Liver (tissue), 9 donors: ENCODE measurements around the gene PNKP. TPM values are rescaled to one million over a fixed set of nuclear protein-coding genes. Genes with fewer than 3 reads are reported as not detected.

ENCODE experiments used
- DNase-seq: peaks from one replicate; pipeline ENCODE4 v3.0.0-alpha.2; 2017; ENCODE audit warnings: low spot score
- H3K27ac ChIP-seq, 2 donors: one replicate each; pipeline ENCODE4 v1.7.0; 2013; ENCODE audit warnings: inconsistent platforms in 2 of 2, low read length in 2 of 2, control low read depth in 1 of 2, low read depth in 1 of 2, mild to moderate bottlenecking in 1 of 2
- H3K27me3 ChIP-seq, 4 donors: one replicate each; pipeline versions ENCODE4 v1.6.1 to v1.7.0; 2013; ENCODE audit warnings: low read length in 3 of 4, inconsistent platforms in 1 of 4, mild to moderate bottlenecking in 1 of 4, moderate library complexity in 1 of 4; ENCODE audit not compliant: control insufficient read depth in 4 of 4, insufficient read depth in 4 of 4
- H3K36me3 ChIP-seq, 4 donors: one replicate each; pipeline versions ENCODE4 v1.6.1 to v1.7.0; 2013; ENCODE audit warnings: low read length in 3 of 4, mild to moderate bottlenecking in 3 of 4, low read depth in 1 of 4, moderate library complexity in 1 of 4; ENCODE audit not compliant: control insufficient read depth in 4 of 4, insufficient read depth in 3 of 4
- H3K4me1 ChIP-seq, 4 donors: one replicate each; pipeline versions ENCODE4 v1.6.1 to v1.7.0; 2013; ENCODE audit warnings: low read length in 3 of 4, mild to moderate bottlenecking in 3 of 4, moderate library complexity in 1 of 4; ENCODE audit not compliant: control insufficient read depth in 4 of 4, insufficient read depth in 4 of 4
- H3K4me3 ChIP-seq, 3 donors: one replicate each; pipeline versions ENCODE4 v1.6.1 to v1.7.0; 2013; ENCODE audit warnings: low read length in 3 of 3, control low read depth in 1 of 3, low read depth in 1 of 3, mild to moderate bottlenecking in 1 of 3
- H3K9ac ChIP-seq, 2 donors: one replicate each; pipeline ENCODE4 v1.7.0; 2013; ENCODE audit warnings: low read length in 2 of 2, mild to moderate bottlenecking in 2 of 2, moderate library complexity in 2 of 2, control low read depth in 1 of 2, low read depth in 1 of 2
- H3K9me3 ChIP-seq, 4 donors: one replicate each; pipeline versions ENCODE4 v1.6.1 to v1.7.0; 2013; ENCODE audit warnings: low read length in 3 of 4; ENCODE audit not compliant: control insufficient read depth in 4 of 4
- ATF3 ChIP-seq: IDR thresholded peaks from 2 replicates; pipeline ENCODE4 v1.6.1; 2016; ENCODE audit warnings: antibody characterized with exemption
- CTCF ChIP-seq: fragments of 150-350 bp; IDR thresholded peaks from 2 replicates; pipeline ENCODE4 v1.5.1; 2017; ENCODE audit warnings: improper control_type of control experiment, low read depth, low read length; ENCODE audit not compliant: missing input control
- EGR1 ChIP-seq, 2 donors: IDR thresholded peaks; 2 replicates each; pipeline ENCODE4 v1.6.1; 2016 to 2018; ENCODE audit warnings: antibody characterized with exemption in 2 of 2, low read depth in 2 of 2
- FOXA1 ChIP-seq: IDR thresholded peaks from 2 replicates; pipeline ENCODE4 v1.6.1; 2016; ENCODE audit warnings: antibody characterized with exemption
- FOXA2 ChIP-seq: IDR thresholded peaks from 2 replicates; pipeline ENCODE4 v1.6.1; 2016; ENCODE audit warnings: antibody characterized with exemption
- HNF4A ChIP-seq, 2 donors: conservative IDR thresholded peaks; 2 replicates each; pipeline ENCODE4 v1.6.1; 2016; ENCODE audit warnings: antibody characterized with exemption in 2 of 2, mild to moderate bottlenecking in 2 of 2
- HNF4G ChIP-seq: IDR thresholded peaks from 2 replicates; pipeline ENCODE4 v1.6.1; 2016; ENCODE audit warnings: antibody characterized with exemption
- JUND ChIP-seq, 2 donors: IDR thresholded peaks; 2 replicates each; pipeline ENCODE4 v1.6.1; 2016; ENCODE audit warnings: antibody characterized with exemption in 2 of 2
- MAX ChIP-seq: IDR thresholded peaks from 2 replicates; pipeline ENCODE4 v1.6.1; 2016; ENCODE audit warnings: antibody characterized with exemption
- NR2F2 ChIP-seq: IDR thresholded peaks from 2 replicates; pipeline ENCODE4 v1.6.1; 2016; ENCODE audit warnings: antibody characterized with exemption
- RAD21 ChIP-seq, 2 donors: IDR thresholded peaks; 2 replicates each; pipeline ENCODE4 v1.6.1; 2016; ENCODE audit warnings: antibody characterized with exemption in 2 of 2, mild to moderate bottlenecking in 2 of 2
- REST ChIP-seq: IDR thresholded peaks from 2 replicates; pipeline ENCODE4 v1.6.1; 2016; ENCODE audit warnings: antibody characterized with exemption, mild to moderate bottlenecking
- RXRA ChIP-seq, 2 donors: IDR thresholded peaks; 2 replicates each; pipeline ENCODE4 v1.6.1; 2017 to 2018; ENCODE audit warnings: antibody characterized with exemption in 2 of 2, mild to moderate bottlenecking in 1 of 2
- SP1 ChIP-seq: IDR thresholded peaks from 2 replicates; pipeline ENCODE4 v1.6.1; 2018; ENCODE audit warnings: antibody characterized with exemption, mild to moderate bottlenecking
- YY1 ChIP-seq: IDR thresholded peaks from 2 replicates; pipeline ENCODE4 v1.6.1; 2016; ENCODE audit warnings: antibody characterized with exemption, mild to moderate bottlenecking
- WGBS: extraction: QIAGEN DNeasy Blood & Tissue Kit; methylation state at CpG from one replicate; pipeline ENCODE4 v1.1.7; 2013; 5-methylcytosine and 5-hydroxymethylcytosine counted together
- polyA plus RNA-seq, 2 donors: library from polyadenylated mRNA; stranded (reverse) in 1 of 2; unstranded in 1 of 2; fragments of 200-250 nt in 1 of 2; fragments of >200 nt in 1 of 2; fragmentation: Nextera tagmentation in 1 of 2; extraction: Ambion mirVana in 1 of 2; gene quantifications; one replicate each; pipeline versions ENCODE4 v1.2.1 to v1.2.3, GENCODE V29; 2013 to 2015
- total RNA-seq, 2 donors: library from RNA; depleted of rRNA; stranded (reverse); fragments of >200 nt; gene quantifications; one replicate each; pipeline ENCODE4 v1.2.3, GENCODE V29; 2014
- donor health status: healthy.
- donor health status: healthy.
- donor health status: healthy.
- donor health status: healthy.
- donor health status: healthy.

The PNKP gene
- total and polyA plus RNA-seq, 4 donors, result 17.3 to 30.9 (median 19.8) TPM

- no peak for DNase-seq
- peaks cover 0 to 49% (median 8%) of the 10 kb centered on the region in 4 donors for H3K36me3 ChIP-seq
- no peak for TF ChIP-seq REST
- no peak for TF ChIP-seq CTCF
- TF ChIP-seq MAX, result no peak
- no peak for TF ChIP-seq RAD21 (IDR thresholded peaks at IDR 0.05)
- TF ChIP-seq ATF3, result no peak
- TF ChIP-seq NR2F2, result no peak
- no peak for TF ChIP-seq FOXA2
- TF ChIP-seq YY1, result no peak
- TF ChIP-seq SP1, result no peak
- no peak for TF ChIP-seq HNF4A (conservative IDR thresholded peaks at IDR 0.05)
- TF ChIP-seq FOXA1, result no peak
- TF ChIP-seq RXRA (IDR thresholded peaks at IDR 0.05), result no peak
- no peaks in the 10 kb centered on the region for H3K9me3 ChIP-seq
- H3K27ac ChIP-seq, result no peak overlapping the region
- no peak overlapping the region for H3K9ac ChIP-seq
- WGBS, result 96% methylated on average over 26 of the region's 26 CpGs
- no peak overlapping the region for H3K4me3 ChIP-seq
- no peaks in the 10 kb centered on the region for H3K27me3 ChIP-seq
- H3K4me1 ChIP-seq, result peaks cover 1 to 9% (median 7%) of the 10 kb centered on the region in 4 donors
Observed at GRCh38 chr19:49857061-49857837, 10.1 kb downstream of the PNKP start.

GRCh38 chr19:49856574-49857021, 10.8 kb downstream of the PNKP start:
- peaks cover 0 to 45% (median 8%) of the 10 kb centered on the region in 4 donors for H3K36me3 ChIP-seq
- H3K4me1 ChIP-seq, result peaks cover 1 to 13% (median 11%) of the 10 kb centered on the region in 4 donors
- 94% methylated on average over 18 of the region's 18 CpGs for WGBS
- H3K27ac ChIP-seq, result no peak overlapping the region
- TF ChIP-seq RAD21 (IDR thresholded peaks at IDR 0.05) (no peak), YY1 (no peak), JUND (IDR thresholded peaks at IDR 0.05) (no peak), NR2F2 (no peak), HNF4A (conservative IDR thresholded peaks at IDR 0.05) (no peak), EGR1 (IDR thresholded peaks at IDR 0.05; ENCODE audit: low read depth in 2 of 2) (no peak), HNF4G (no peak)
- no peak overlapping the region for H3K4me3 ChIP-seq
- no peak for DNase-seq
- no peaks in the 10 kb centered on the region for H3K27me3 ChIP-seq
- no peak overlapping the region for H3K9ac ChIP-seq
- no peaks in the 10 kb centered on the region for H3K9me3 ChIP-seq
